ENCODE measurements around the gene TEX47. TPM values are rescaled to one million over a fixed set of nuclear protein-coding genes. Genes with fewer than 3 reads are reported as not detected.

Gene TEX47
- not detected in 2 replicates for total RNA-seq (ENCODE audit: low replicate concordance)

DNA sequence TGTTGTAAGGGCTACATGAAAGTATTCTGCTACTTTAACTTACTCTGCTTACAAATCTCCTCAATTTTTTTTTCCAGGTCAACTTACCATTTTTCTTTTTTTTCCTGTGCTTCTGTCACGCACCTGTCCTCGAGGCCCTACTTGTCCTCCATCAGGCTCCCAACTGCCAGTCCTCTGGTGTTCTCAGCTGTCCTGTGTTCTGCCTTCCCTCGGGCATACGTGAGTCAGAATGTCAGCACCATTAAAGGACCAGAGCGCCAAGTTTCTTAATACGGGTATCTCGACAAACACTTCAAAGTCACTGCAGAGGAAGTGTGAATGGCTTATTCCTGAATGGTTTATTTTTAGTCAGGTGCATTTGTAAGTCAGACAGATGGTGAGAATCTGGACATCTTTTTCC is at the start of gene TEX47:
TEX47 (minus strand) TSS at position 185 of the 400 bp plus-strand sequence. CDS start 795 bp downstream, outside the sequence.

DNA sequence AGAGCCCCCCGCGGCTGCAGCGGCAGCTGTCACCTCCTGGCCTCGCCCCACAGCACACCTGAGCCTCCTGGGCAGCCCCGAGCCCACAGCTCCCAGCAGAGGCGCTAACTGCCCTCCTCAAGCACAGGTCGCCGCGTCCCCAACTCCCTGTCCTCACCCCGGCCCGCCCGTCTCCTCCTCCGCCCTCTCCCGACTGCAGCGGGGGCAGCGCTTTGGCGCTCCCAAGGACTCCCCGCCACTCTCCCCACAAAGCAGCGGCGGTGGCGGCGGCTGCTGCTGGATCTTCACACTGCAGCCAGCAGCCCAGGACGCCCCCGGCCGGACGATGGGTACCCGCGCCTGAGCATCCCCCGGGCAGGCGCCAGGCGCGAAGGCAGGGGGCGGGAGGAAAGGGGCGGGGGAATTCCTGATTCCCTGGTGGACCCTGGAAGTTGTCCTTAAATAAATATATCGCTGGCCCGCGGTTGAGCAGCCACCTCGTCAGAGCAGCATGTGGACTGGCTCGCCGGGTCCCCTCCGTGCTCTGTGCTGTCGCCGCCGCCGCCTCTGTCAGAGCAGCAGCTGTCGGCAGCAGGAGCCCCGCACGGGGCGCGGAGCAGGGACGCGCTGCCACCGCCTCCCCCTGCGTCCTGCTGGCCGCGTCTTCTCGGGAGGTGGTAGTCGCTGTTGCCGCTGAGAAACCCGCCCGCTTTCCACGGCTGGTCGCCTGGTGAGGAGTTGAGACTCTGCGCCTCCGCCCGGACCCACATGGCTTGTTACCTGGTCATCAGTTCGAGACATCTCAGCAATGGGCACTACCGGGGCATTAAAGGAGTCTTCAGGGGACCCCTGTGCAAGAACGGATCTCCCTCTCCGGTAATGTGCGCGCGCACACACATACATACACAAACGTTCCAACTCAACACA is 36.1 kb downstream of the TEX47 start, which contains the start of gene ZNF804B:
ZNF804B (plus strand) TSS at position 471 of the 906 bp plus-strand sequence; CDS start at position 748, 277 bp downstream.

Other genes starting within 250 kb of the TEX47 start
- gene ZNF804B, start 36.0 kb downstream of the TEX47 start, total RNA-seq (ENCODE audit: low replicate concordance): not detected in 2 replicates

Measured in smooth muscle cell of the coronary artery (primary cell).